Fibroblast of skin of right biceps (primary cell): ENCODE measurements around the gene BIRC5.
A peak's percentile ranks its signal among the peaks of the same experiment; 100 is the strongest.

ENCODE experiments used
- DNase-seq: peaks from one replicate; pipeline ENCODE4 v3.0.0-alpha.2; 2013

BIRC5 gene

GRCh38 chr17:78257810-78258322, 43.8 kb downstream of the BIRC5 start:
- no peak for DNase-seq

- no peak for DNase-seq
These were observed 44.5 kb downstream of the BIRC5 start for GRCh38 chr17:78258323-78259191.

DNA sequence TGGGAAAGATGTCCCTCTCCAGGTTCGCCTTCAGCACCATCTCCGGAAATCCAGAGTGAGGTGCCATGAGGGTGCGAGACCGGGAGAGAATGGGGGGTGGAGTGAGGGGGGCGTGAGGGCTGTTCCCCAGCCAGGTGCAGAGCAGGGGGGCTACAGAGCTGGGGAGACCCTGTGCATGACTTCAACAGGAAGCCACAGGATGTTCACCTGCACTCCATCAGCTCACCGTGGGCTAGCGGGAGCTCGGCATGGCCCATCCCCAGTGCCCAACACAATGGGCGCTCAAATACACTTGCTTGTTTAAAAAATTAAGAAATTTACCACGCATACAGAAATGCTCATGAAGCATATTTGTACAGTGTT, 45.1 kb downstream of the BIRC5 start:
- no peak for DNase-seq

DNA sequence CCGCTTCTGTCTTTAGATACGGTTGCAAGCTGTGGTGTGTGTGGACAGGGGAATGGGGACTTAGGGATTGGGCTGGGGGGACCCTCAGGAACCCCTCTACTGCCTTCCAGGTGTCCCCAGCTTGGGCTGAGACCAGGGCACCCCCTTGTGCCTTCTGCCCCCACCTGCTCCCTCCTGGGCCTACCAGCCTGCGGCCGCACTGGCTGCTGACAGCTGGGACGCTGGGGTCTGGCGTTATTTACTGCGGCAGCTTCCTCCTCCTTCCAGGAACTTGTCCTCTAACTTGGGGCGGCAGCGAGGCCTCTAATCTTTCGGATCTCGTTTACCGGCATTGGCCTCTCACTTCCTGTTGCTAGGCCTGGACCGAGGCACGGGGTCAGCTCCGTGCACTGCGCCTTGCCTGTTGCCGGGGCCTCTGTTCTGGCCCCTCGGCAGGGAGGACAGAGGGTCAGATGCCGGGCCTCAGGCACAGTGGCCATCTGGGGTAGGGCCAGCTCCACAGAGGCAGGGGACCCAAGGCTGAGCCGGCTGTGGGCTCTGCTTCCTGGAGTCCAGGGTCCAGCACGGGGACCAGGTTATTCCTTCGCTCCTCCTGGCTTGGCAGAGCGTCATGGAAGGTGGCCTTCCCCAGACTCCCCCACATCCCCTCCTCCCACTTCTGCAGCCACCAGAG, 49.1 kb downstream of the BIRC5 start:
- DNase-seq, result no peak

GRCh38 chr17:78263736-78264340, 49.8 kb downstream of the BIRC5 start:
- DNase-seq, result no peak

DNA sequence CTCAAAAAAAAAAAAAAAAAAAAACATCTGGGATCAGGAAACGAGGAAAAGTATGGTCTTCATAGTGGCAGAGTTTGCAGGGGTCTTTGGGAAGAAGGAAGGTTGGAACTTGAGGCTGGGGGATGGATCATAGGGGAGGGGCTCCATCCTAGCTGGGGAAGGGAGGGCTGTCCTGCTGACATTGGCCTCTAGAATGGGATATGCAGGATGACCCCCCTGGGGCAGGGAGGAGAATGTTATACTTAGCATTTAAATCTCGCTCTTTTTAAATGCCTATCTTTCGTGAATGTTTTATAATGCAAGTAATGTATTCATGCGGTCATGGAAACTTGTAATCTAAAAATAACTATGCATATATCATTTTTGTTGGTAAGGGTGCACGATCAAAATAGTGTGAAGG, 50.5 kb downstream of the BIRC5 start:
- no peak for DNase-seq

GRCh38 chr17:78265121-78265520, 51.1 kb downstream of the BIRC5 start:
- no peak for DNase-seq

DNA sequence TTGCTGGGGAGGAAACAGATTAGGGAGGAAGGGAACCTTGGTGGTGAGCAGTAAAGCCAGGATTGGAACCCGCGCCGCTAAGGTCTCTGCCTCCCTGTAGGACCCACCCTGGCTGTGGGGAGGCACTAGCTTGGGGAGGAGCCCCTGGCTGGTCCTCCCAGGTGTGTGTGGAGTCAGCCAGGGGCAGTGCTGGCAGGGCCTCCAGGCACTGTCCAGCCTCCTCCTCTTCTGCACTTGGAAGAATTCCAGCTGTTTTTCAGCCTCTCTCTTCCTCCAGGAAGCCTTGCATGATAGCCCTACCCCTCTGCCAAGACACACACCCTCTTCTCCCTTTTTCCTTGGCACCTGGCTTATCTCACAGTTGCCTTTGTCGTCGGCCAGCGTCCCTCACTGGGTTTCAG, 52.2 kb downstream of the BIRC5 start:
- DNase-seq, result no peak

DNA sequence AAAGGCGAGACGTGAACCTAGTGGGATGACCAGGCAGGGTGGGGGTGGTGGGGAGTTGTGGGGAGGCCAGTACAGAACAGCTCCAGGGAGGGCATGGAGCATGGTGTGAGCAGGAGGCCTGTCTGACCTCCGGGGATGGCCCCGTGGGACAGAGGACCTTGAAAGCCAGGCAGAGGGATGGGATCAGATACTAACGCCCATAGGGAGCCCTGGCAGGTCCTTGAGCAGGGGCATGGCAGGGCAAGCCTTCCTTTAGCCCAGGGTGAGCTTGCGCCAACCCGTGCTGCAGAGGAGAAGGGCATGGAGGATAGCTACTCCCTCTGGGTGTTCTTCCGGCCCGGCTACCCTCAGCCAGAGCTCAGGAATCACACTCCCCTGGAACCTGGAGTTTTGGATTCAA, 52.7 kb downstream of the BIRC5 start:
- DNase-seq, result no peak

- no peak for DNase-seq
These were observed 53.4 kb downstream of the BIRC5 start for GRCh38 chr17:78267253-78268073.

DNA sequence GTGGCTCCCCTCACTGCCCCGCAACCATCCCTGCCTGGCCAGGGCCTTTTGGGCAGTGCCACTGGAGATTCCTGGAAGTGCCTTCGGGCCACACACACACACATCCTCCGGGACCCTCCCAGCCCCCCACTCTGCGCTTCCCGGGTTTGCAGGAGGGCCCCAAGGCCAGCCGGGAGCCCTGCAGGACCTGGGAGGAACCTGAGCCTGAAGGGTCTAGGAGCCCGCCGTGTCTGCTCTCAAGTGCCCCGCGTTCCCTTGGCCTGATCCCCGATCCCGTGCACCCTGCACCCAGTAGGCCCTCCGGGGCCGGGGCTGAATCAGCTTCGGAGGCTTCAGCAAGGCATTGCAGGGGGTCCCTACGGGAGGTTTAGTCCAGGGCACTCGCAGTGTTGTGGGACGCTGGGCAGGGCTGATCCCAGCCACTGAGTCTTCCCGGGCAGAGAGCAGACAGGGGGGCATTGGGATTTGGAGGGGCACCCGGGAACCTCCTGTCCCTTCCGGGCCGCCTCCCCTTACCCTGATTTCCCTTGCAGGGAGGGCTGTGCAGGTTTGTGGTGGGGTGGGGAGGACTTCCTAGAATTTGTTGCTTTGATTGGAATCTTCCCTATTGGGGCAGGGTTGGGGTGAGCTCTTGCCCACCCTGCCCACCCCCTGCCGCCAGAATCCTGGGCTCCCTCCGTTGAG, 54.3 kb downstream of the BIRC5 start:
- DNase-seq, result no peak

DNA sequence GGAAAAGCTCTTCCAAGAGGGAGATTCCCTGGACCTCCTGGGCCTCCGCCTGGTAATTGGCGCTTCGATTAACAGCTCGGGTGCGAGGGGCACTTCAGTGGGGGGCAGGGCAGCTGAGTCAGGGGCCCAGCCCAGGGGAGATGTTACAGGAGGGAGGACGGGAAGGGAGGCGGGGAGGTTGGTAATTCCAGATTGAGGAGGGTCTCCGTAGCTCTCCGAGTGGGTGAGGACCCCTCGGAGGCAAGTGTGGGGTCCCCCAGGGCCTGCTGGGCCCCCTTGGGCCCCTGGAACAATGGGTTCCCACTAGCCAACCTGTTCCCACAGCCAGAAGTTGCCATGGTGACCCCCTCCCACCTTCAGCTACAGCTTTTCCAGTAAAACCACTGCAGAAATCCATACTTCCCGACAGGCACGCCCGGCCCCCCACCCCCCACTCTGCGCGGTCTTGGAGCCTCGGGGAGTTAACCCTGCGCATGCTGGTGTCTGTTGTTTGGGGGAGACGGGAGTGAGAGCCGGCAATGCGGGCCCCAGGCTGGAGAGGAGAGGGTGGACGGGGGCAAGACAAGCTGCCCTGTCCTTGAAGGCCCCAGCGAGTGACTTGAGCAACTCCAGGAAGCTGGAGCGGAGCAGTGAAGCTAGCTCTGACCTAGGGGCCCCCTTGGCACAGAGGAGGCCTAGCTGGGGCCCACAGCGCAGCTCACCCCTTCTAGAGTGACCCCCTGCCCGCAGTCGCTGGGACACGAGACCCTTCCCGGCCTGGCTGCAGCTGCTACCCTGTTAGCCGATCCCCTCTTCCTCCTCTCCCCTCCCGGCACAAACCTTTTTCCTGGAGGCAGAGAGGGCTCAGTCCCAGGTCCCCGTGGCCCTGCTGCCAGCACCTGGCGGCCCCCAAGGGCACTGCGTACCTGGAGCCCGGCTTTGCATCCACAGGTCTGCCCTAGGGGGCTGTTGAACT, 55.2 kb downstream of the BIRC5 start:
- peak; percentile 88 for DNase-seq

- no peak for DNase-seq
These were observed 55.9 kb downstream of the BIRC5 start for GRCh38 chr17:78269955-78270381.

- no peak for DNase-seq
These were observed 57.5 kb downstream of the BIRC5 start for GRCh38 chr17:78271419-78272170.

GRCh38 chr17:78272181-78272913, 58.3 kb downstream of the BIRC5 start:
- no peak for DNase-seq

- no peak for DNase-seq
These were observed 58.8 kb downstream of the BIRC5 start for GRCh38 chr17:78272914-78273258.

- no peak for DNase-seq
These were observed 59.8 kb downstream of the BIRC5 start for GRCh38 chr17:78273813-78274212.
